DND-41 (cell line): ENCODE results near the gene EIPR1.

Experiments used
- EZH2 ChIP-seq: IDR thresholded peaks from 3 replicates; pipeline ENCODE4 v1.6.1; 2012; ENCODE audit warnings: borderline replicate concordance, low read depth, mild to moderate bottlenecking, moderate library complexity, low read length, inconsistent platforms; ENCODE audit not compliant: severe bottlenecking
- TF ChIP-seq, protein P1 (sequence below): IDR thresholded peaks from 2 replicates; pipeline ENCODE4 v1.5.1; 2012; ENCODE audit warnings: borderline replicate concordance, low read length, moderate library complexity, mild to moderate bottlenecking; ENCODE audit not compliant: poor library complexity, severe bottlenecking; ENCODE audit errors: extremely low read depth

DNA sequence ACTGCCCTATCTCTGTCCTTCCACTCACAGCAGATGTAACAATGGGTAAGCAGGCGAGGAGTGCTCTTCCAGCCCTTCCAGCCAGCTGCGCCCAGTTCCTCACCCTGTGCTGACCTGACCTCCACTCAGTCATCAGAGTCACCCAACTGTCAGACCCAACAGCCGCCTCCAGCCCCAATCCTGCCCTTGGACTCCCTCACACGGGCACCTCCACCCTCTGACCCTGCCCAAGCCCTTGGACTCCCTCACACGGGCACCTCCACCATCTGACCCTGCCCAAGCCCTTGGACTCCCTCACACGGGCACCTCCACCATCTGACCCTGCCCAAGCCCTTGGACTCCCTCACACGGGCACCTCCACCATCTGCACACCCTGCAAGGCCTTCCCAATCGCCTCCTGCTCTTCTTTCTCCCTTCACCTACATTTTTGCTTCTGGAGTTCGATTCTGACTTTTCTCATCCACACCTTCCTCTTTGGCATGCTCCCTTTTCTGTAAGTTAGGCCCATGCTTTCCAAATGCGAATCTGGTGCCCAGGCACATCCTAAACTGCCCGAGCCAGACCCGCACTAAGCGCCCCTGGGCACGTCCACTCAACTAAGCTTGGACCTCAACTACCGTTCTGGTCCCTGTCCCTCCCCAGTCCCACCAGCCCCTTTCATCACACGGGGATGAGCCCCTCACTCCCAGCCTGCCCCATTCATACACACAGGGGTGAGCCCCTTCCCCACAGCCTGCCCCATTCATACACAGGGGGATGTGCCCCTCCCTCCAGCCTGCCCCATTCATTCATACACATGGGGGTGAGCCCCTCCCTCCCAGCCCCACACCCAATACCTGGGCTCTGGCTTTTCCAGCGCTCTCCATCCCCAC lies 15.9 kb downstream of the EIPR1 start:
- no peak for TF ChIP-seq EZH2
- TF ChIP-seq, protein P1, sequence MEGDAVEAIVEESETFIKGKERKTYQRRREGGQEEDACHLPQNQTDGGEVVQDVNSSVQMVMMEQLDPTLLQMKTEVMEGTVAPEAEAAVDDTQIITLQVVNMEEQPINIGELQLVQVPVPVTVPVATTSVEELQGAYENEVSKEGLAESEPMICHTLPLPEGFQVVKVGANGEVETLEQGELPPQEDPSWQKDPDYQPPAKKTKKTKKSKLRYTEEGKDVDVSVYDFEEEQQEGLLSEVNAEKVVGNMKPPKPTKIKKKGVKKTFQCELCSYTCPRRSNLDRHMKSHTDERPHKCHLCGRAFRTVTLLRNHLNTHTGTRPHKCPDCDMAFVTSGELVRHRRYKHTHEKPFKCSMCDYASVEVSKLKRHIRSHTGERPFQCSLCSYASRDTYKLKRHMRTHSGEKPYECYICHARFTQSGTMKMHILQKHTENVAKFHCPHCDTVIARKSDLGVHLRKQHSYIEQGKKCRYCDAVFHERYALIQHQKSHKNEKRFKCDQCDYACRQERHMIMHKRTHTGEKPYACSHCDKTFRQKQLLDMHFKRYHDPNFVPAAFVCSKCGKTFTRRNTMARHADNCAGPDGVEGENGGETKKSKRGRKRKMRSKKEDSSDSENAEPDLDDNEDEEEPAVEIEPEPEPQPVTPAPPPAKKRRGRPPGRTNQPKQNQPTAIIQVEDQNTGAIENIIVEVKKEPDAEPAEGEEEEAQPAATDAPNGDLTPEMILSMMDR = no peak
